Muscle layer of colon (tissue), 2 donors: ENCODE data around the gene RAB22A.
A peak's percentile ranks its signal among the peaks of the same experiment; 100 is the strongest.

Experiments
- H3K27ac ChIP-seq: one replicate; pipeline ENCODE4 v1.7.0; 2013; ENCODE audit warnings: low read depth, mild to moderate bottlenecking, low read length, moderate library complexity
- H3K27me3 ChIP-seq, 2 donors: one replicate each; pipeline ENCODE4 v1.7.0; 2013; ENCODE audit warnings: low read length in 2 of 2, mild to moderate bottlenecking in 2 of 2; ENCODE audit not compliant: insufficient read depth in 2 of 2, control insufficient read depth in 1 of 2
- H3K36me3 ChIP-seq: one replicate; pipeline ENCODE4 v1.7.0; 2013; ENCODE audit warnings: mild to moderate bottlenecking, low read length; ENCODE audit not compliant: insufficient read depth
- H3K4me1 ChIP-seq: one replicate; pipeline ENCODE4 v1.7.0; 2013; ENCODE audit warnings: mild to moderate bottlenecking, low read length; ENCODE audit not compliant: insufficient read depth
- H3K4me3 ChIP-seq, 2 donors: one replicate each; pipeline ENCODE4 v1.7.0; 2013; ENCODE audit warnings: low read length in 2 of 2, low read depth in 1 of 2, mild to moderate bottlenecking in 1 of 2, moderate library complexity in 1 of 2
- H3K9ac ChIP-seq: one replicate; pipeline ENCODE4 v1.7.0; 2013; ENCODE audit warnings: low read length
- H3K9me3 ChIP-seq: one replicate; pipeline ENCODE4 v1.7.0; 2013; ENCODE audit warnings: mild to moderate bottlenecking, low read length
- donor health status: abdominal sarcoma.
- donor health status: Adenocarcinoma of cecum.

Gene RAB22A

GRCh38 chr20:58306421-58307261 is 2.9 kb upstream of the RAB22A start:
- H3K27me3 ChIP-seq: no peaks in the 10 kb centered on the region
- no peak overlapping the region for H3K27ac ChIP-seq
- H3K4me3 ChIP-seq: no peak overlapping the region
- no peak overlapping the region for H3K9ac ChIP-seq
- H3K4me1 ChIP-seq: peaks cover 13% of the 10 kb centered on the region
- no peaks in the 10 kb centered on the region for H3K36me3 ChIP-seq
- no peaks in the 10 kb centered on the region for H3K9me3 ChIP-seq

- H3K36me3 ChIP-seq: no peaks in the 10 kb centered on the region
- H3K4me3 ChIP-seq: no peak overlapping the region
- H3K27ac ChIP-seq: no peak overlapping the region
- H3K4me1 ChIP-seq: peaks cover 13% of the 10 kb centered on the region
- H3K9me3 ChIP-seq: no peaks in the 10 kb centered on the region
- H3K27me3 ChIP-seq: no peaks in the 10 kb centered on the region
- no peak overlapping the region for H3K9ac ChIP-seq
Observed at GRCh38 chr20:58307270-58307669, 2.2 kb upstream of the RAB22A start.

GRCh38 chr20:58308290-58308679 is 1.2 kb upstream of the RAB22A start:
- peaks cover 13% of the 10 kb centered on the region for H3K4me1 ChIP-seq
- H3K27ac ChIP-seq: peak overlapping the region; percentile 79
- peak overlapping the region; percentile 79 to 84 for H3K4me3 ChIP-seq
- H3K27me3 ChIP-seq: no peaks in the 10 kb centered on the region
- H3K36me3 ChIP-seq: no peaks in the 10 kb centered on the region
- peak overlapping the region; percentile 54 for H3K9ac ChIP-seq
- no peaks in the 10 kb centered on the region for H3K9me3 ChIP-seq

GRCh38 chr20:58308680-58309527 is 611 bp upstream of the RAB22A start:
- Histone ChIP-seq H3K27me3 (no peaks in the 10 kb centered on the region), H3K9me3 (no peaks in the 10 kb centered on the region), H3K9ac (peak overlapping the region; percentile 54), H3K4me3 (peak overlapping the region; percentile 79 to 84), H3K27ac (peak overlapping the region; percentile 79), H3K4me1 (peaks cover 13% of the 10 kb centered on the region), H3K36me3 (no peaks in the 10 kb centered on the region)

GRCh38 chr20:58310291-58310782 is 822 bp downstream of the RAB22A start:
- Histone ChIP-seq H3K36me3 (no peaks in the 10 kb centered on the region), H3K9me3 (no peaks in the 10 kb centered on the region), H3K4me3 (peak overlapping the region; percentile 85 to 99), H3K27me3 (no peaks in the 10 kb centered on the region), H3K4me1 (peaks cover 18% of the 10 kb centered on the region), H3K9ac (peak overlapping the region; percentile 64), H3K27ac (peak overlapping the region; percentile 94)

GRCh38 chr20:58312836-58313235 is 3.3 kb downstream of the RAB22A start:
- H3K9me3 ChIP-seq: no peaks in the 10 kb centered on the region
- peaks cover 18% of the 10 kb centered on the region for H3K4me1 ChIP-seq
- no peak overlapping the region for H3K4me3 ChIP-seq
- H3K9ac ChIP-seq: no peak overlapping the region
- H3K36me3 ChIP-seq: peaks cover 12% of the 10 kb centered on the region
- no peaks in the 10 kb centered on the region for H3K27me3 ChIP-seq
- H3K27ac ChIP-seq: no peak overlapping the region

GRCh38 chr20:58313396-58313795 is 3.9 kb downstream of the RAB22A start:
- no peaks in the 10 kb centered on the region for H3K9me3 ChIP-seq
- no peak overlapping the region for H3K27ac ChIP-seq
- H3K9ac ChIP-seq: no peak overlapping the region
- no peak overlapping the region for H3K4me3 ChIP-seq
- H3K4me1 ChIP-seq: peaks cover 18% of the 10 kb centered on the region
- H3K36me3 ChIP-seq: peaks cover 12% of the 10 kb centered on the region
- H3K27me3 ChIP-seq: no peaks in the 10 kb centered on the region

- peaks cover 4% of the 10 kb centered on the region for H3K4me1 ChIP-seq
- H3K27ac ChIP-seq: no peak overlapping the region
- H3K4me3 ChIP-seq: no peak overlapping the region
- no peak overlapping the region for H3K9ac ChIP-seq
- no peaks in the 10 kb centered on the region for H3K9me3 ChIP-seq
- H3K36me3 ChIP-seq: peaks cover 8% of the 10 kb centered on the region
- no peaks in the 10 kb centered on the region for H3K27me3 ChIP-seq
Observed at GRCh38 chr20:58321205-58321604, 11.7 kb downstream of the RAB22A start.

GRCh38 chr20:58322083-58322482 is 12.6 kb downstream of the RAB22A start:
- H3K4me3 ChIP-seq: no peak overlapping the region
- no peak overlapping the region for H3K27ac ChIP-seq
- H3K9me3 ChIP-seq: no peaks in the 10 kb centered on the region
- H3K4me1 ChIP-seq: peaks cover 4% of the 10 kb centered on the region
- no peak overlapping the region for H3K9ac ChIP-seq
- H3K36me3 ChIP-seq: no peaks in the 10 kb centered on the region
- no peaks in the 10 kb centered on the region for H3K27me3 ChIP-seq

- Histone ChIP-seq H3K27ac (no peak overlapping the region), H3K4me1 (peaks cover 8% of the 10 kb centered on the region), H3K27me3 (no peaks in the 10 kb centered on the region), H3K36me3 (no peaks in the 10 kb centered on the region), H3K9ac (no peak overlapping the region), H3K4me3 (no peak overlapping the region), H3K9me3 (no peaks in the 10 kb centered on the region)
Observed at GRCh38 chr20:58325912-58326311, 16.4 kb downstream of the RAB22A start.

- peaks cover 15% of the 10 kb centered on the region for H3K4me1 ChIP-seq
- H3K27ac ChIP-seq: no peak overlapping the region
Observed at GRCh38 chr20:58327211-58327610, 17.7 kb downstream of the RAB22A start.

More at GRCh38 chr20:58327211-58327610, 17.7 kb downstream of the RAB22A start:
- Histone ChIP-seq H3K4me3 (no peak overlapping the region), H3K9me3 (no peaks in the 10 kb centered on the region), H3K9ac (no peak overlapping the region), H3K36me3 (no peaks in the 10 kb centered on the region), H3K27me3 (no peaks in the 10 kb centered on the region)
